Measurements from ENCODE around the gene SLC9A5. TPM values are rescaled to one million over a fixed set of nuclear protein-coding genes. Genes with fewer than 3 reads are reported as not detected.

The SLC9A5 gene
- total and polyA plus RNA-seq, 9 of the 15 experiments (the other 6 are each of a cell fraction or from before 2014, with no cell fraction given), result 0.06 to 3.1 (median 1.2) TPM

GRCh38 chr16:67226295-67226803 is 22.4 kb upstream of the SLC9A5 start (continued):
- TF ChIP-seq FOXP4 (CRISPR knock-in tag; IDR thresholded peaks at IDR 0.05; ENCODE audit: borderline replicate concordance), result peak; percentile 34; the same call in 1 of the 2 replicates
- no peak for TF ChIP-seq EWSR1 (IDR thresholded peaks at IDR 0.05; ENCODE audit: borderline replicate concordance, low read depth, partially characterized antibody)
- TF ChIP-seq CSDE1 (IDR thresholded peaks at IDR 0.05), result no peak
- no peak for TF ChIP-seq ZNF384 (IDR thresholded peaks at IDR 0.05; ENCODE audit: low read depth, low read length)
- peak; percentile 37; the same call in 1 of the 2 replicates for TF ChIP-seq E2F3 (CRISPR knock-in tag; IDR thresholded peaks at IDR 0.05)
- TF ChIP-seq KDM5B (IDR thresholded peaks at IDR 0.05; ENCODE audit: insufficient replicate concordance, low read depth, low read length), result peak; percentile 75
- no peak for TF ChIP-seq BRCA1 (IDR thresholded peaks at IDR 0.05)
- 0 out of 2 replicates have a peak, but pooled peaks have one; percentile 47 for TF ChIP-seq BRCA1 (CRISPR knock-in tag; IDR thresholded peaks at IDR 0.05)
- 0 out of 4 replicates have a peak, but pooled peaks of 1 of the 2 experiments have one; percentile 1 for TF ChIP-seq TEAD1 (CRISPR knock-in tag; IDR thresholded peaks at IDR 0.05)
- 0 out of 2 replicates have a peak, but pooled peaks have one; percentile 19 for TF ChIP-seq E2F4 (CRISPR knock-in tag; IDR thresholded peaks at IDR 0.05; ENCODE audit: low read depth)
- TF ChIP-seq SUPT5H (IDR thresholded peaks at IDR 0.05), result 0 out of 2 replicates have a peak, but pooled peaks have one; percentile 5
- no peak for TF ChIP-seq KAT2B (IDR thresholded peaks at IDR 0.05; ENCODE audit: low read depth, low read length)
- peak; percentile 70; the same call in 1 of the 2 replicates for TF ChIP-seq PHF8 (IDR thresholded peaks at IDR 0.05; ENCODE audit: borderline replicate concordance, low read length)
- TF ChIP-seq HLTF (IDR thresholded peaks at IDR 0.05), result 0 out of 2 replicates have a peak, but pooled peaks have one; percentile 58
- TF ChIP-seq OTX1 (CRISPR knock-in tag; IDR thresholded peaks at IDR 0.05), result peak; percentile 46; the same call in 1 of the 2 replicates
- TF ChIP-seq PHF21A (IDR thresholded peaks at IDR 0.05; ENCODE audit: borderline replicate concordance, low read depth), result peak; percentile 9; the same call in 1 of the 2 replicates
- TF ChIP-seq NCOR1 (IDR thresholded peaks at IDR 0.05), result no peak
- TF ChIP-seq, protein P1, sequence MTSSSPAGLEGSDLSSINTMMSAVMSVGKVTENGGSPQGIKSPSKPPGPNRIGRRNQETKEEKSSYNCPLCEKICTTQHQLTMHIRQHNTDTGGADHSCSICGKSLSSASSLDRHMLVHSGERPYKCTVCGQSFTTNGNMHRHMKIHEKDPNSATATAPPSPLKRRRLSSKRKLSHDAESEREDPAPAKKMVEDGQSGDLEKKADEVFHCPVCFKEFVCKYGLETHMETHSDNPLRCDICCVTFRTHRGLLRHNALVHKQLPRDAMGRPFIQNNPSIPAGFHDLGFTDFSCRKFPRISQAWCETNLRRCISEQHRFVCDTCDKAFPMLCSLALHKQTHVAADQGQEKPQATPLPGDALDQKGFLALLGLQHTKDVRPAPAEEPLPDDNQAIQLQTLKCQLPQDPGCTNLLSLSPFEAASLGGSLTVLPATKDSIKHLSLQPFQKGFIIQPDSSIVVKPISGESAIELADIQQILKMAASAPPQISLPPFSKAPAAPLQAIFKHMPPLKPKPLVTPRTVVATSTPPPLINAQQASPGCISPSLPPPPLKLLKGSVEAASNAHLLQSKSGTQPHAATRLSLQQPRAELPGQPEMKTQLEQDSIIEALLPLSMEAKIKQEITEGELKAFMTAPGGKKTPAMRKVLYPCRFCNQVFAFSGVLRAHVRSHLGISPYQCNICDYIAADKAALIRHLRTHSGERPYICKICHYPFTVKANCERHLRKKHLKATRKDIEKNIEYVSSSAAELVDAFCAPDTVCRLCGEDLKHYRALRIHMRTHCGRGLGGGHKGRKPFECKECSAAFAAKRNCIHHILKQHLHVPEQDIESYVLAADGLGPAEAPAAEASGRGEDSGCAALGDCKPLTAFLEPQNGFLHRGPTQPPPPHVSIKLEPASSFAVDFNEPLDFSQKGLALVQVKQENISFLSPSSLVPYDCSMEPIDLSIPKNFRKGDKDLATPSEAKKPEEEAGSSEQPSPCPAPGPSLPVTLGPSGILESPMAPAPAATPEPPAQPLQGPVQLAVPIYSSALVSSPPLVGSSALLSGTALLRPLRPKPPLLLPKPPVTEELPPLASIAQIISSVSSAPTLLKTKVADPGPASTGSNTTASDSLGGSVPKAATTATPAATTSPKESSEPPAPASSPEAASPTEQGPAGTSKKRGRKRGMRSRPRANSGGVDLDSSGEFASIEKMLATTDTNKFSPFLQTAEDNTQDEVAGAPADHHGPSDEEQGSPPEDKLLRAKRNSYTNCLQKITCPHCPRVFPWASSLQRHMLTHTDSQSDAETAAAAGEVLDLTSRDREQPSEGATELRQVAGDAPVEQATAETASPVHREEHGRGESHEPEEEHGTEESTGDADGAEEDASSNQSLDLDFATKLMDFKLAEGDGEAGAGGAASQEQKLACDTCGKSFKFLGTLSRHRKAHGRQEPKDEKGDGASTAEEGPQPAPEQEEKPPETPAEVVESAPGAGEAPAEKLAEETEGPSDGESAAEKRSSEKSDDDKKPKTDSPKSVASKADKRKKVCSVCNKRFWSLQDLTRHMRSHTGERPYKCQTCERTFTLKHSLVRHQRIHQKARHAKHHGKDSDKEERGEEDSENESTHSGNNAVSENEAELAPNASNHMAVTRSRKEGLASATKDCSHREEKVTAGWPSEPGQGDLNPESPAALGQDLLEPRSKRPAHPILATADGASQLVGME (CRISPR knock-in tag; IDR thresholded peaks at IDR 0.05), result peak; percentile 20
- TF ChIP-seq ZSCAN32 (CRISPR knock-in tag; IDR thresholded peaks at IDR 0.05), result 0 out of 2 replicates have a peak, but pooled peaks have one; percentile 35
- 0 out of 2 replicates have a peak, but pooled peaks have one; percentile 63 for TF ChIP-seq GABPA (tag; conservative IDR thresholded peaks at IDR 0.05; ENCODE audit: low read depth)
- 0 out of 2 replicates have a peak, but pooled peaks have one; percentile 33 for TF ChIP-seq SMARCA4 (IDR thresholded peaks at IDR 0.05)

All from K562 (cell line).